Loucy (cell line): Measurements from ENCODE around the gene ARHGAP25.
A peak's percentile ranks its signal among the peaks of the same experiment; 100 is the strongest.

Experiments
- H2AFZ ChIP-seq: fragments of 200-600 bp; sonication (generic); 2 replicates; pipeline ENCODE4 v1.6.0; 2016; ENCODE audit warnings: antibody characterized with exemption, mild to moderate bottlenecking, low read length, moderate library complexity
- H3F3A ChIP-seq: fragments of 200-600 bp; 2 replicates; pipeline ENCODE4 v1.6.0; 2016; ENCODE audit warnings: antibody characterized with exemption, low read depth, mild to moderate bottlenecking
- H3K27me3 ChIP-seq: fragments of 200-600 bp; sonication (generic); 2 replicates; pipeline ENCODE4 v1.6.1; 2014; ENCODE audit warnings: low read length, mild to moderate bottlenecking; ENCODE audit not compliant: insufficient read depth, poor library complexity, severe bottlenecking
- H3K36me3 ChIP-seq: fragments of 200-600 bp; sonication (generic); 2 replicates; pipeline ENCODE4 v1.6.1; 2016; ENCODE audit warnings: low read length; ENCODE audit not compliant: insufficient read depth
- H3K4me1 ChIP-seq: fragments of 200-600 bp; sonication (generic); 2 replicates; pipeline ENCODE4 v1.5.1; 2014; ENCODE audit warnings: low read length, mild to moderate bottlenecking; ENCODE audit not compliant: insufficient read depth, poor library complexity, severe bottlenecking
- H3K4me2 ChIP-seq: fragments of 200-600 bp; sonication (generic); 2 replicates; pipeline ENCODE4 v1.6.0; 2014; ENCODE audit warnings: antibody characterized with exemption, low read length, low read depth, mild to moderate bottlenecking; ENCODE audit not compliant: poor library complexity, severe bottlenecking
- H3K4me3 ChIP-seq: fragments of 200-600 bp; sonication (generic); 2 replicates; pipeline ENCODE4 v1.5.1; 2014; ENCODE audit warnings: low read length, mild to moderate bottlenecking, mixed read lengths; ENCODE audit not compliant: poor library complexity, severe bottlenecking
- H3K79me2 ChIP-seq: fragments of 200-600 bp; sonication (generic); 2 replicates; pipeline ENCODE4 v1.6.1; 2014; ENCODE audit warnings: low read length; ENCODE audit not compliant: insufficient read depth
- H3K9ac ChIP-seq: fragments of 200-600 bp; sonication (generic); 2 replicates; pipeline ENCODE4 v1.6.0; 2014; ENCODE audit warnings: mild to moderate bottlenecking, low read depth, low read length, moderate library complexity; ENCODE audit not compliant: poor library complexity, severe bottlenecking
- H3K9me2 ChIP-seq: fragments of 200-600 bp; sonication (generic); replicated peaks from 2 replicates; pipeline ENCODE4 v1.6.1; 2016; ENCODE audit warnings: low read depth, low read length, mixed read lengths
- H3K9me3 ChIP-seq: fragments of 200-600 bp; sonication (generic); 2 replicates; pipeline ENCODE4 v1.6.1; 2014; ENCODE audit warnings: mild to moderate bottlenecking, antibody characterized with exemption, low read length, low read depth; ENCODE audit not compliant: insufficient read depth
- H4K20me1 ChIP-seq: fragments of 200-600 bp; sonication (generic); 2 replicates; pipeline ENCODE4 v1.6.0; 2014; ENCODE audit warnings: antibody characterized with exemption, low read length, mild to moderate bottlenecking; ENCODE audit not compliant: insufficient read depth, poor library complexity, severe bottlenecking
- CTCF ChIP-seq: fragments of 200-600 bp; sonication (generic); conservative IDR thresholded peaks from 2 replicates; pipeline ENCODE4 v1.5.1; 2014; ENCODE audit warnings: mild to moderate bottlenecking, antibody characterized with exemption, low read length
- EZH2phosphoT487 ChIP-seq: fragments of 200-600 bp; IDR thresholded peaks from 2 replicates; pipeline ENCODE4 v1.6.1; 2018; ENCODE audit warnings: antibody characterized with exemption, mild to moderate bottlenecking, moderate library complexity, borderline replicate concordance

Gene ARHGAP25

GRCh38 chr2:68828887-68829708, 94.5 kb downstream of the ARHGAP25 start:
- no peaks in the 10 kb centered on the region for H3K9me3 ChIP-seq
- H3K4me3 ChIP-seq = peak overlapping the region; percentile 63
- H3K9ac ChIP-seq = peak overlapping the region; percentile 70
- no peaks in the 10 kb centered on the region for H3K9me2 ChIP-seq
- peaks cover 13% of the 10 kb centered on the region; the same call in 1 of the 2 replicates for H3K36me3 ChIP-seq
- peak overlapping the region; percentile 86 for H3K4me2 ChIP-seq
- no peaks in the 10 kb centered on the region for H3K27me3 ChIP-seq
- peaks cover 63% of the 10 kb centered on the region for H3K4me1 ChIP-seq
- no peak for TF ChIP-seq CTCF
- no peak for TF ChIP-seq EZH2phosphoT487
- H3F3A ChIP-seq = peaks cover 6% of the 10 kb centered on the region; the same call in 1 of the 2 replicates
- H2AFZ ChIP-seq = no peak overlapping the region
- H4K20me1 ChIP-seq = no peaks in the 10 kb centered on the region
- H3K79me2 ChIP-seq = no peaks in the 10 kb centered on the region

- H4K20me1 ChIP-seq = no peaks in the 10 kb centered on the region
- H3K4me2 ChIP-seq = peak overlapping the region; percentile 86
- peak overlapping the region; percentile 63 for H3K4me3 ChIP-seq
- H3F3A ChIP-seq = peaks cover 6% of the 10 kb centered on the region; the same call in 1 of the 2 replicates
- no peaks in the 10 kb centered on the region for H3K9me3 ChIP-seq
- no peaks in the 10 kb centered on the region for H3K79me2 ChIP-seq
- H3K4me1 ChIP-seq = peaks cover 64% of the 10 kb centered on the region
- H2AFZ ChIP-seq = no peak overlapping the region
- H3K36me3 ChIP-seq = peaks cover 10% of the 10 kb centered on the region; the same call in 1 of the 2 replicates
- H3K27me3 ChIP-seq = no peaks in the 10 kb centered on the region
- H3K9ac ChIP-seq = peak overlapping the region; percentile 68
- H3K9me2 ChIP-seq = no peaks in the 10 kb centered on the region
- TF ChIP-seq EZH2phosphoT487 = no peak
- no peak for TF ChIP-seq CTCF
Observed at GRCh38 chr2:68829749-68830148, 95.1 kb downstream of the ARHGAP25 start.

GRCh38 chr2:68831686-68832232, 97.1 kb downstream of the ARHGAP25 start:
- peak overlapping the region; percentile 60 for H2AFZ ChIP-seq
- no peaks in the 10 kb centered on the region for H3K9me3 ChIP-seq
- no peaks in the 10 kb centered on the region for H4K20me1 ChIP-seq
- H3K27me3 ChIP-seq = no peaks in the 10 kb centered on the region
- H3K9ac ChIP-seq = peak overlapping the region; percentile 60
- no peak for TF ChIP-seq CTCF
- TF ChIP-seq EZH2phosphoT487 = no peak
- H3K36me3 ChIP-seq = no peaks in the 10 kb centered on the region; the same call in 1 of the 2 replicates
- H3K9me2 ChIP-seq = no peaks in the 10 kb centered on the region
- H3K4me2 ChIP-seq = peak overlapping the region; percentile 62
- H3K4me1 ChIP-seq = peaks cover 73% of the 10 kb centered on the region
- H3K79me2 ChIP-seq = no peaks in the 10 kb centered on the region
- peak overlapping the region; percentile 32 for H3K4me3 ChIP-seq
- H3F3A ChIP-seq = peaks cover 6% of the 10 kb centered on the region; the same call in 1 of the 2 replicates
